Caco-2 (cell line): ENCODE measurements around the gene SLC66A3. TPM values are rescaled to one million over a fixed set of nuclear protein-coding genes. Genes with fewer than 3 reads are reported as not detected.

Source experiments
- BruUV-seq: library from RNA; stranded (reverse); fragments of 400-500 nt; replicated peaks from 2 replicates; lab custom pipeline; 2021; lab: Mats Ljungman, UMichigan
- CTCF ChIA-PET: fragments of 300-600 bp; sonication (Branson Sonifier 250); formaldehyde crosslinking; loops from one replicate; lab custom pipeline; 2022; ENCODE audit warnings: antibody characterized with exemption; lab: Charles Lee
- POLR2A ChIA-PET: fragments of 300-600 bp; sonication (Branson Sonifier 250); formaldehyde crosslinking; loops from one replicate; lab custom pipeline; 2022; ENCODE audit warnings: antibody characterized with exemption; lab: Charles Lee
- DNase-seq, 2 experiments: peaks; one replicate each; pipeline versions ENCODE4 v3.0.0 to v3.0.0-alpha.2; 2020 to 2022
- H3K27me3 ChIP-seq: replicated peaks from 2 replicates; pipeline ENCODE4 v1.6.0; 2011; ENCODE audit warnings: low read length; ENCODE audit not compliant: control insufficient read depth, insufficient read depth
- H3K36me3 ChIP-seq: 2 replicates; pipeline ENCODE4 v1.5.1; 2011; ENCODE audit warnings: low read length; ENCODE audit not compliant: control insufficient read depth, insufficient read depth
- H3K4me1 ChIP-seq: fragments of 250-450 bp; sonication (Bioruptor Pico); 2 replicates; pipeline ENCODE4 v1.5.1; 2020; ENCODE audit warnings: mild to moderate bottlenecking
- H3K4me3 ChIP-seq: 2 replicates; pipeline ENCODE4 v1.5.1; 2011; ENCODE audit warnings: low read depth, mild to moderate bottlenecking, control low read depth, low read length
- H3K9me3 ChIP-seq: fragments of 250-450 bp; sonication (Bioruptor Pico); 2 replicates; pipeline ENCODE4 v1.5.1; 2020; ENCODE audit warnings: mild to moderate bottlenecking, moderate library complexity
- H3K27ac Mint-ChIP-seq: one replicate; pipeline ENCODE4 v1.8.0; 2022; ENCODE audit warnings: mixed read lengths; ENCODE audit not compliant: unreplicated experiment
- H3K27me3 Mint-ChIP-seq: one replicate; pipeline ENCODE4 v1.8.0; 2022; ENCODE audit warnings: mixed read lengths; ENCODE audit not compliant: insufficient read depth, unreplicated experiment
- H3K36me3 Mint-ChIP-seq: one replicate; pipeline ENCODE4 v1.8.0; 2022; ENCODE audit warnings: mild to moderate bottlenecking, mixed read lengths; ENCODE audit not compliant: insufficient read depth, unreplicated experiment
- H3K4me1 Mint-ChIP-seq: one replicate; pipeline ENCODE4 v1.8.0; 2022; ENCODE audit warnings: low read depth, mixed read lengths; ENCODE audit not compliant: unreplicated experiment
- H3K4me3 Mint-ChIP-seq: one replicate; pipeline ENCODE4 v1.8.0; 2022; ENCODE audit warnings: mild to moderate bottlenecking, moderate library complexity, mixed read lengths; ENCODE audit not compliant: unreplicated experiment
- H3K9me3 Mint-ChIP-seq: one replicate; pipeline ENCODE4 v1.8.0; 2022; ENCODE audit warnings: mixed read lengths; ENCODE audit not compliant: unreplicated experiment
- intact Hi-C: fragments of 100-400 bp; cut with micrococcal nuclease; formaldehyde crosslinking; loops from one replicate; pipeline ENCODE4 v1.10.0; 2022; ENCODE audit not compliant: unreplicated experiment
- total RNA-seq: library from RNA; stranded (reverse); gene quantifications from 2 replicates; pipeline ENCODE4 v1.2.3, GENCODE V29; 2022
- TF ChIP-seq, protein P1 (sequence below), 2 experiments: fragments of 200-600 bp in 1 of 2; IDR thresholded peaks; 1 replicate in 1 of 2; 2 replicates in 1 of 2; pipeline versions ENCODE4 v1.5.1 to v1.8.0; 2011 to 2022; ENCODE audit warnings: antibody characterized with exemption in 1 of 2, control low read depth in 1 of 2, inconsistent platforms in 1 of 2, low read depth in 1 of 2, low read length in 1 of 2, mild to moderate bottlenecking in 1 of 2, moderate library complexity in 1 of 2; ENCODE audit not compliant: insufficient read depth in 1 of 2, severe bottlenecking in 1 of 2, unreplicated experiment in 1 of 2

Gene SLC66A3
- total RNA-seq, 1 experiment from 2014 or later, result 12.1 TPM

DNA sequence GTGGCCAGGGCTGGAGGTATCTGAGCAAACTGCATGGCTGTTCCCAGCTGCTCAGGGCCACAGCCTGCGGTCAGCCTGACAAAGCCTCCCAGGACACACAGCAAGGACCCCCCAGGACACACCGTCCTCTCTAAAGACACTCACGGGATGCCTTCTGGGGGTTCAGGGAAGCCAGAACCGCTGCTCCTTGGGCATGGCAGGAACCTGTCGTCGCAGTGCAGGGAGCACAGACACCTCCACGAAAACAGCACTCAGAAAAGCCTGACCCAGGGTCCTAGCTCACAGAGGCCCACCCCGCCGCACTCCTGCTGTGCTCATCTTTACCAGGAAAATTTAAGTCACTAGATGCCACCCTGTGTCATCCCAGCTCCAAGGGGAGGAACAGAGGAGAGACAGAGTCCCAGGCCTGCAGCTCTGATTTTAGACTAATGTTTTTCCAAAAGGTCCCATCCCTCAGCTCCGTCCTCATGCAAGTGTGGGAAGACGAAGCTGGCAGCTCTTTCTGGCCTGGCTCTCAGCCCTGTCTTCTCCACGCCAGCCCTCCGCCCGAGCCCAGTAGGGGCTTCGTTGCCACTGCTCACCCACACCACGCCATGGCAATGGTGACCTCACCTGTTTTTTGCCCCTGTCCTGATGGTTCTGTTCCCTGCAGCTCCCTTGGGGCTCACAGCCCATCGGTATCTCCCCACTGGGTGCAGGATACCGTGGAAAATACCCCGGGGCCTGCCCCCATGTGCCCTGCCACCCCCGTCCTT is 23.9 kb upstream of the SLC66A3 start:
- H3K4me1 Mint-ChIP-seq, result no peaks in the 10 kb centered on the region

DNA sequence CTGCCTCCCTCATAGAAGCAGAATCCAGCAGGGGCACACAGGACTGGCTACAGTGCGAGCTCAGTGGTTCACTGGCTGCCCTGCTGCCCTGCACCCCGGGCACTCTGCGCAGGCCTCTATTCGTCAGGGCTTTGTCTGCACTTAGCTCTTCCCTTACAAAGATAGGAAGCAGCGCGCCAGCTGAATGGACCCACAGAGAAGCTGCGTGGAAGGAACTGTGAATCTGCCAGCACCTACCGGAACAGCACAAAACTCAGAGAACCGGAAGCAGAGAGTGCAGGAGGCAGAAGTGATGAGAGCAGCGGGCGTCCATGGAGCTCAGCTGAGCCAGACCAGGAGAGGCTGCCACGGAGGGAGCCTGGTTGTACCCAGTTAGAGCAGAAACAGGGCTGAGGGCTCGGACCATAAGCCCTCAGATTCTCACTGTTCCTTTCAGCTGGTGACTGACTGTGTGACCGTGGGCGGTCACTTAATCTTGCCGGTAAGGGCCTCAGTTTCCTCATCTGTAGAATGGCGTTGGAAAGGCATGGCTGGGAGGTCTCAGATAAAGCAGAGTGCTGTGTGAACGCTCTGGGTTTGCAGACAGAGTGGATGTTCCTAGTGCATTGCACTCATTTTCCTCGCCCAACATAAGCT is 23.1 kb upstream of the SLC66A3 start:
- peaks cover 6% of the 10 kb centered on the region for H3K36me3 Mint-ChIP-seq
- ChIA-PET CTCF (interaction anchor here (0.6 to 2.5 kb wide), 23 partner anchors 8 to 452 kb away, joined by 3 to 26 read pairs (median 6); partner anchors contain the start of gene SLC66A3), POLR2A (interaction anchor here (1.4 kb wide), 1 partner anchor 23 kb away, joined by 11 read pairs; the partner anchor contains the start of gene SLC66A3)
- Histone ChIP-seq H3K27me3 (no peaks in the 10 kb centered on the region), H3K4me3 (no peak overlapping the region), H3K36me3 (no peaks in the 10 kb centered on the region), H3K4me1 (peaks cover 5% of the 10 kb centered on the region), H3K9me3 (no peaks in the 10 kb centered on the region)
- H3K4me1 Mint-ChIP-seq, result no peaks in the 10 kb centered on the region
- DNase-seq, result no peak
- intact Hi-C loops, result loop anchor here (1.0 to 5.0 kb wide), 8 partner anchors 23 to 452 kb away; partner anchors contain the start of genes KCNF1 and SLC66A3
- no peaks in the 10 kb centered on the region for H3K9me3 Mint-ChIP-seq
- peak overlapping the region; percentile 89 for H3K27ac Mint-ChIP-seq
- peak overlapping the region; percentile 89 for H3K4me3 Mint-ChIP-seq
- H3K27me3 Mint-ChIP-seq, result peaks cover 4% of the 10 kb centered on the region
- BruUV-seq, result no TSS peak
- TF ChIP-seq, protein P1, sequence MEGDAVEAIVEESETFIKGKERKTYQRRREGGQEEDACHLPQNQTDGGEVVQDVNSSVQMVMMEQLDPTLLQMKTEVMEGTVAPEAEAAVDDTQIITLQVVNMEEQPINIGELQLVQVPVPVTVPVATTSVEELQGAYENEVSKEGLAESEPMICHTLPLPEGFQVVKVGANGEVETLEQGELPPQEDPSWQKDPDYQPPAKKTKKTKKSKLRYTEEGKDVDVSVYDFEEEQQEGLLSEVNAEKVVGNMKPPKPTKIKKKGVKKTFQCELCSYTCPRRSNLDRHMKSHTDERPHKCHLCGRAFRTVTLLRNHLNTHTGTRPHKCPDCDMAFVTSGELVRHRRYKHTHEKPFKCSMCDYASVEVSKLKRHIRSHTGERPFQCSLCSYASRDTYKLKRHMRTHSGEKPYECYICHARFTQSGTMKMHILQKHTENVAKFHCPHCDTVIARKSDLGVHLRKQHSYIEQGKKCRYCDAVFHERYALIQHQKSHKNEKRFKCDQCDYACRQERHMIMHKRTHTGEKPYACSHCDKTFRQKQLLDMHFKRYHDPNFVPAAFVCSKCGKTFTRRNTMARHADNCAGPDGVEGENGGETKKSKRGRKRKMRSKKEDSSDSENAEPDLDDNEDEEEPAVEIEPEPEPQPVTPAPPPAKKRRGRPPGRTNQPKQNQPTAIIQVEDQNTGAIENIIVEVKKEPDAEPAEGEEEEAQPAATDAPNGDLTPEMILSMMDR (IDR thresholded peaks at IDR 0.05; ENCODE audit: insufficient read depth in 1 of 2, low read depth in 1 of 2, low read length in 1 of 2, severe bottlenecking in 1 of 2, unreplicated experiment in 1 of 2), result no peak

More for the DNA sequence above, 23.9 kb upstream of the SLC66A3 start:
- ChIA-PET POLR2A (no interaction called here), CTCF (interaction anchor here (0.6 to 2.5 kb wide), 9 partner anchors 8 to 453 kb away, joined by 3 to 26 read pairs (median 4); partner anchors contain the start of gene SLC66A3)
- no peaks in the 10 kb centered on the region for H3K9me3 Mint-ChIP-seq
- H3K4me3 Mint-ChIP-seq, result peak overlapping the region; percentile 89
- peaks cover 3% of the 10 kb centered on the region for H3K27me3 Mint-ChIP-seq
- Histone ChIP-seq H3K4me1 (peaks cover 5% of the 10 kb centered on the region), H3K9me3 (no peaks in the 10 kb centered on the region), H3K4me3 (no peak overlapping the region), H3K27me3 (no peaks in the 10 kb centered on the region), H3K36me3 (no peaks in the 10 kb centered on the region)
- BruUV-seq, result no TSS peak
- TF ChIP-seq, protein P1 (IDR thresholded peaks at IDR 0.05; ENCODE audit: insufficient read depth in 1 of 2, low read depth in 1 of 2, low read length in 1 of 2, severe bottlenecking in 1 of 2, unreplicated experiment in 1 of 2), result no peak
- H3K27ac Mint-ChIP-seq, result no peak overlapping the region
- intact Hi-C loops, result loop anchor here (5.0 kb wide), 4 partner anchors 46 to 219 kb away; partner anchors contain the start of gene KCNF1
- DNase-seq, result no peak
- H3K36me3 Mint-ChIP-seq, result peaks cover 6% of the 10 kb centered on the region
